ENCODE data around the gene CRB1.
"Not testable (repeated sequence)": the region's sequence is repeated elsewhere in the genome, so short reads cannot be mapped to it uniquely, and the experiment has no call there.

Gene CRB1

GRCh38 chr1:197480446-197480845 is 212.4 kb downstream of the CRB1 start:
- Histone ChIP-seq H3K9me3 (ENCODE audit: control insufficient read depth, insufficient read depth, low read length) (no peaks in the 10 kb centered on the region), H3K9me2 (replicated peaks; ENCODE audit: control insufficient read depth, low read length) (no peaks in the 10 kb centered on the region), H4K20me1 (ENCODE audit: control insufficient read depth, insufficient read depth, low read depth, low read length) (no peaks in the 10 kb centered on the region), H3K4me2 (ENCODE audit: low read length) (no peak overlapping the region), H3K27me3 (ENCODE audit: control insufficient read depth, low read length) (no peaks in the 10 kb centered on the region), H3K79me2 (ENCODE audit: control insufficient read depth, low read length) (no peaks in the 10 kb centered on the region), H3K36me3 (ENCODE audit: control insufficient read depth, low read length) (no peaks in the 10 kb centered on the region), H3K4me1 (ENCODE audit: control insufficient read depth, low read length) (no peaks in the 10 kb centered on the region), H3K27ac (ENCODE audit: low read depth, low read length) (no peak overlapping the region), H3F3A (ENCODE audit: control insufficient read depth, insufficient read depth) (no peaks in the 10 kb centered on the region), H3K4me3 (ENCODE audit: low read length) (no peak overlapping the region)
- TF ChIP-seq, protein P1, sequence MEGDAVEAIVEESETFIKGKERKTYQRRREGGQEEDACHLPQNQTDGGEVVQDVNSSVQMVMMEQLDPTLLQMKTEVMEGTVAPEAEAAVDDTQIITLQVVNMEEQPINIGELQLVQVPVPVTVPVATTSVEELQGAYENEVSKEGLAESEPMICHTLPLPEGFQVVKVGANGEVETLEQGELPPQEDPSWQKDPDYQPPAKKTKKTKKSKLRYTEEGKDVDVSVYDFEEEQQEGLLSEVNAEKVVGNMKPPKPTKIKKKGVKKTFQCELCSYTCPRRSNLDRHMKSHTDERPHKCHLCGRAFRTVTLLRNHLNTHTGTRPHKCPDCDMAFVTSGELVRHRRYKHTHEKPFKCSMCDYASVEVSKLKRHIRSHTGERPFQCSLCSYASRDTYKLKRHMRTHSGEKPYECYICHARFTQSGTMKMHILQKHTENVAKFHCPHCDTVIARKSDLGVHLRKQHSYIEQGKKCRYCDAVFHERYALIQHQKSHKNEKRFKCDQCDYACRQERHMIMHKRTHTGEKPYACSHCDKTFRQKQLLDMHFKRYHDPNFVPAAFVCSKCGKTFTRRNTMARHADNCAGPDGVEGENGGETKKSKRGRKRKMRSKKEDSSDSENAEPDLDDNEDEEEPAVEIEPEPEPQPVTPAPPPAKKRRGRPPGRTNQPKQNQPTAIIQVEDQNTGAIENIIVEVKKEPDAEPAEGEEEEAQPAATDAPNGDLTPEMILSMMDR (IDR thresholded peaks at IDR 0.05; ENCODE audit: low read depth, low read length, poor library complexity, severe bottlenecking), result no peak
- TF ChIP-seq EZH2phosphoT487 (IDR thresholded peaks at IDR 0.05; ENCODE audit: borderline replicate concordance, low read length), result no peak

DNA sequence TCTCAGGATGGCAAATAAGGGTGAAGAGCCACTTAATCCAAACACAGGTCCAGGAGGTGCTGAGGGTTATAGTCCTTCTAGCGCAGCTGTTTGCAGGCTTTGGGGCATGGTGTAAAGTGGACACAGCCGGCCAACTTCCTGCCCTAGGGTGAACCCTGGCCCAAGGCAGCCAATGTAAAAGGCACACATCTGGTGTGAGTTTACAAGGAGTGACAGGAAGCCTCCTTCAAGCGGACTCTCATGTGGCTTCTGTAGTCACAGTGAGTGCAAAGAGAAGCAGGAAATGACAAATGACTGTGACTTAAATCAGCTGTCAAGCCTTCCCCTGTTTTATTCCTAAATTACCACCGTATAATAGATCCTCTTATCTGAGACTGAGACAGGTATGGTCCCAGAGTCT is 213.0 kb downstream of the CRB1 start:
- no peaks in the 10 kb centered on the region for H3K9me2 ChIP-seq (replicated peaks; ENCODE audit: control insufficient read depth, low read length)
- H3K4me2 ChIP-seq (ENCODE audit: low read length), result no peak overlapping the region
- TF ChIP-seq EZH2phosphoT487 (IDR thresholded peaks at IDR 0.05; ENCODE audit: borderline replicate concordance, low read length), result no peak
- TF ChIP-seq, protein P1 (IDR thresholded peaks at IDR 0.05; ENCODE audit: low read depth, low read length, poor library complexity, severe bottlenecking), result no peak
- no peaks in the 10 kb centered on the region for H4K20me1 ChIP-seq (ENCODE audit: control insufficient read depth, insufficient read depth, low read depth, low read length)
- H3K79me2 ChIP-seq (ENCODE audit: control insufficient read depth, low read length), result no peaks in the 10 kb centered on the region
- H3K36me3 ChIP-seq (ENCODE audit: control insufficient read depth, low read length), result no peaks in the 10 kb centered on the region
- H3K27ac ChIP-seq (ENCODE audit: low read depth, low read length), result no peak overlapping the region
- no peaks in the 10 kb centered on the region for H3F3A ChIP-seq (ENCODE audit: control insufficient read depth, insufficient read depth)
- H3K27me3 ChIP-seq (ENCODE audit: control insufficient read depth, low read length), result no peaks in the 10 kb centered on the region
- no peaks in the 10 kb centered on the region for H3K9me3 ChIP-seq (ENCODE audit: control insufficient read depth, insufficient read depth, low read length)
- H3K4me1 ChIP-seq (ENCODE audit: control insufficient read depth, low read length), result no peaks in the 10 kb centered on the region
- no peak overlapping the region for H3K4me3 ChIP-seq (ENCODE audit: low read length)

DNA sequence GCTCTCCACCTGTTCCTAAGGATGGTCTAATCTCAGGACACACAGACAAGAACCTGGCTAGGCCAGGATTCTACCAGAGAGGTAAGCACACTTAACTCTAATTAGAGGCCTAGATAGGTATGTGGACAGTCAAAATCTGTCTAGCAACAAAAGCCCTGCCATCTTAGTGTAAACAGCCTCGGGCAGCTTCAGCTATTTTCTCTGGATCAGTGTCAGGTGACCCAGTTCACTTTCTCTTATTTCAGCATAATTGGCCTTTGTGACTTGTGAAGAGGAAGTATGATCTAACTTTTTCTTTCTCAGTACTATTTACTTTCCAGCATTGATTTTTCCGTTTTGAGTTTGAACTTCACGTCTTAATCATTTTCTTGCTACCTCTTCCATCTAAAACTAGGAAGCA is 217.7 kb downstream of the CRB1 start:
- no peaks in the 10 kb centered on the region for H3K4me1 ChIP-seq (ENCODE audit: control insufficient read depth, low read length)
- H3K9me2 ChIP-seq (replicated peaks; ENCODE audit: control insufficient read depth, low read length), result no peaks in the 10 kb centered on the region
- no peaks in the 10 kb centered on the region for H4K20me1 ChIP-seq (ENCODE audit: control insufficient read depth, insufficient read depth, low read depth, low read length)
- H3K27ac ChIP-seq (ENCODE audit: low read depth, low read length), result no peak overlapping the region
- no peaks in the 10 kb centered on the region for H3K9me3 ChIP-seq (ENCODE audit: control insufficient read depth, insufficient read depth, low read length)
- no peaks in the 10 kb centered on the region for H3K27me3 ChIP-seq (ENCODE audit: control insufficient read depth, low read length)
- TF ChIP-seq, protein P1 (IDR thresholded peaks at IDR 0.05; ENCODE audit: low read depth, low read length, poor library complexity, severe bottlenecking), result no peak
- TF ChIP-seq EZH2phosphoT487 (IDR thresholded peaks at IDR 0.05; ENCODE audit: borderline replicate concordance, low read length), result no peak
- H3K36me3 ChIP-seq (ENCODE audit: control insufficient read depth, low read length), result no peaks in the 10 kb centered on the region
- no peaks in the 10 kb centered on the region for H3K79me2 ChIP-seq (ENCODE audit: control insufficient read depth, low read length)
- no peak overlapping the region for H3K4me3 ChIP-seq (ENCODE audit: low read length)
- H3F3A ChIP-seq (ENCODE audit: control insufficient read depth, insufficient read depth), result no peaks in the 10 kb centered on the region
- no peak overlapping the region for H3K4me2 ChIP-seq (ENCODE audit: low read length)

DNA sequence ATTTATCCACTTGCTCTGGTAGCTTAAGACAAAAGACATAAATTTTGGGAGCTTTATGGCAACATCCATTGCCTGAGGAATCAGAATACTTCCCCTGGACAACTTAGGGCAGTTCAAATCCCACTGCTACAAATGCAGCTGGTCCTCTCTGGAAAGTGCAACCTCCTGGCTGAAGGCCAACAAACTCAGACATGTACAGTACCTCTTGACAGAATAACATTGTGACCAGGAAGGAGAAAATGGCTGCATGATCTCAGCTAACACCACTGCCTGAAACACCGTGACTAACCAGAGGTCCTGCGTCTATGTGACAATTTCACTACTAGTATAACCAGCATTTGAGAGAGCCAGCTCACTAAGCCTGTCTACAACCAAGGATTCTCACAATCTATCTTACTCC is 218.9 kb downstream of the CRB1 start:
- no peaks in the 10 kb centered on the region for H3K79me2 ChIP-seq (ENCODE audit: control insufficient read depth, low read length)
- no peaks in the 10 kb centered on the region for H4K20me1 ChIP-seq (ENCODE audit: control insufficient read depth, insufficient read depth, low read depth, low read length)
- no peak for TF ChIP-seq EZH2phosphoT487 (IDR thresholded peaks at IDR 0.05; ENCODE audit: borderline replicate concordance, low read length)
- TF ChIP-seq, protein P1 (IDR thresholded peaks at IDR 0.05; ENCODE audit: low read depth, low read length, poor library complexity, severe bottlenecking), result no peak
- no peaks in the 10 kb centered on the region for H3K9me3 ChIP-seq (ENCODE audit: control insufficient read depth, insufficient read depth, low read length)
- H3K4me1 ChIP-seq (ENCODE audit: control insufficient read depth, low read length), result no peaks in the 10 kb centered on the region
- no peak overlapping the region for H3K4me3 ChIP-seq (ENCODE audit: low read length)
- H3K27ac ChIP-seq (ENCODE audit: low read depth, low read length), result no peak overlapping the region
- no peaks in the 10 kb centered on the region for H3K36me3 ChIP-seq (ENCODE audit: control insufficient read depth, low read length)
- H3K9me2 ChIP-seq (replicated peaks; ENCODE audit: control insufficient read depth, low read length), result no peaks in the 10 kb centered on the region
- no peaks in the 10 kb centered on the region for H3K27me3 ChIP-seq (ENCODE audit: control insufficient read depth, low read length)
- H3F3A ChIP-seq (ENCODE audit: control insufficient read depth, insufficient read depth), result no peaks in the 10 kb centered on the region
- no peak overlapping the region for H3K4me2 ChIP-seq (ENCODE audit: low read length)

DNA sequence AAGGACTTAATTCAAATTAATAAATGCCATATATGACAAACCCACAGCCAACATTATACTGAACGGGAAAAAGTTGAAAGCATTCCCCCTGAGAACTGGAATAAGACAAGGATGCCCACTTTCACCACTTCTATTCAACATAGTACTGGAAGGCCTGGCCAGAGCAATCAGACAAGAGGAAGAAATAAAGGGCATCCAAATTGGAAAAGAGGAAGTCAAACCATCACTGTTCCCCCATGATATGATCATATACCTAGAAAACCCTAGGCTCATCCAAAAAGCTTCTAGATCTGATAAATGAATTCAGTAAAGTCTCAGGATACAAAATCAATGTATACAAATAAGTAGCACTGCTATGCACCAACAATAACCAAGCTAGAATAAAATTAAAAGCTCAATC is 223.5 kb downstream of the CRB1 start:
- not testable (repeated sequence) for H3K4me1 ChIP-seq (ENCODE audit: control insufficient read depth, low read length); H3K79me2 ChIP-seq (ENCODE audit: control insufficient read depth, low read length); H3K4me2 ChIP-seq (ENCODE audit: low read length); H4K20me1 ChIP-seq (ENCODE audit: control insufficient read depth, insufficient read depth, low read depth, low read length); H3K9me3 ChIP-seq (ENCODE audit: control insufficient read depth, insufficient read depth, low read length); H3K36me3 ChIP-seq (ENCODE audit: control insufficient read depth, low read length); H3K9me2 ChIP-seq (replicated peaks; ENCODE audit: control insufficient read depth, low read length); H3K4me3 ChIP-seq (ENCODE audit: low read length); H3F3A ChIP-seq (ENCODE audit: control insufficient read depth, insufficient read depth); H3K27me3 ChIP-seq (ENCODE audit: control insufficient read depth, low read length); H3K27ac ChIP-seq (ENCODE audit: low read depth, low read length)

Measured in DOHH2 (cell line).